ENCODE measurements around the gene KRTAP5-5. TPM values are rescaled to one million over a fixed set of nuclear protein-coding genes. Genes with fewer than 3 reads are reported as not detected.

The KRTAP5-5 gene
- total RNA-seq, 1 donor from 2014 or later, result not detected

DNA sequence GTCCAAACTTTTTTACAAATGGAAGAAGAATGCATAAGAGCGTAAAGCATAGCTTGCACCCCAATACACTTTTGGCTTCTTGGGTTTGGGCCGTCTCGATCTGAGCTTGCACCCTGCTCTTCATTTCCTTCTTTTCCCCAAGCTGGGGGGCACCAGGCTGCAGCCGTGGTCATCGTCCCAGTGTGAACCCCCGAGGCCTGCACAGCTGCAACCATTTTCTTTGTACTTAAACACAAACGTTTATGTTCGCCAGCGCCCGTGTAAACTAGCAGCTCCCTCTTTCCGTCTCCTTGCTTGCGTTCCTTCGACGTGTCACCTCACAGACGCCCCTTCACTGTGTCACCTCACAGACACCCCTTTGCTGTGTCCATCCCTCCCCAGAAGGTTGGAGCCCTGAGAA, 10.1 kb downstream of the KRTAP5-5 start:
- Histone ChIP-seq H3K27me3 (ENCODE audit: control insufficient read depth, insufficient read depth, low read length) (peaks cover 5% of the 10 kb centered on the region), H3K36me3 (ENCODE audit: control insufficient read depth, insufficient read depth, low read length) (no peaks in the 10 kb centered on the region), H3K4me3 (ENCODE audit: low read depth, low read length) (no peak overlapping the region)
- FAIRE-seq (no peak), DNase-seq (ENCODE audit: low read depth) (no peak)
- TF ChIP-seq CTCF (IDR thresholded peaks at IDR 0.05; ENCODE audit: insufficient read depth, low read length, severe bottlenecking), result no peak

GRCh38 chr11:1640076-1640946, 10.7 kb downstream of the KRTAP5-5 start:
- H3K36me3 ChIP-seq (ENCODE audit: control insufficient read depth, insufficient read depth, low read length), result no peaks in the 10 kb centered on the region
- no peak overlapping the region for H3K4me3 ChIP-seq (ENCODE audit: low read depth, low read length)
- TF ChIP-seq CTCF (IDR thresholded peaks at IDR 0.05; ENCODE audit: insufficient read depth, low read length, severe bottlenecking), result peak; percentile 89
- DNase-seq (ENCODE audit: low read depth) (no peak), FAIRE-seq (no peak)
- H3K27me3 ChIP-seq (ENCODE audit: control insufficient read depth, insufficient read depth, low read length), result peaks cover 5% of the 10 kb centered on the region

GRCh38 chr11:1641096-1641495, 11.5 kb downstream of the KRTAP5-5 start:
- DNase-seq (ENCODE audit: low read depth) (no peak), FAIRE-seq (no peak)
- no peak for TF ChIP-seq CTCF (IDR thresholded peaks at IDR 0.05; ENCODE audit: insufficient read depth, low read length, severe bottlenecking)
- no peak overlapping the region for H3K4me3 ChIP-seq (ENCODE audit: low read depth, low read length)
- peaks cover 5% of the 10 kb centered on the region for H3K27me3 ChIP-seq (ENCODE audit: control insufficient read depth, insufficient read depth, low read length)
- no peaks in the 10 kb centered on the region for H3K36me3 ChIP-seq (ENCODE audit: control insufficient read depth, insufficient read depth, low read length)

GRCh38 chr11:1642288-1643145, 12.9 kb downstream of the KRTAP5-5 start:
- Histone ChIP-seq H3K36me3 (ENCODE audit: control insufficient read depth, insufficient read depth, low read length) (no peaks in the 10 kb centered on the region), H3K4me3 (ENCODE audit: low read depth, low read length) (no peak overlapping the region), H3K27me3 (ENCODE audit: control insufficient read depth, insufficient read depth, low read length) (peaks cover 5% of the 10 kb centered on the region)
- DNase-seq (ENCODE audit: low read depth) (no peak), FAIRE-seq (no peak)
- no peak for TF ChIP-seq CTCF (IDR thresholded peaks at IDR 0.05; ENCODE audit: insufficient read depth, low read length, severe bottlenecking)

GRCh38 chr11:1643146-1643690, 13.6 kb downstream of the KRTAP5-5 start:
- Histone ChIP-seq H3K27me3 (ENCODE audit: control insufficient read depth, insufficient read depth, low read length) (peaks cover 5% of the 10 kb centered on the region), H3K36me3 (ENCODE audit: control insufficient read depth, insufficient read depth, low read length) (no peaks in the 10 kb centered on the region), H3K4me3 (ENCODE audit: low read depth, low read length) (no peak overlapping the region)
- DNase-seq (ENCODE audit: low read depth), result no peak
- TF ChIP-seq CTCF (IDR thresholded peaks at IDR 0.05; ENCODE audit: insufficient read depth, low read length, severe bottlenecking), result no peak
- no peak for FAIRE-seq
